Renal cortical epithelial cell (primary cell): ENCODE data around the gene SRC. TPM values are rescaled to one million over a fixed set of nuclear protein-coding genes. Genes with fewer than 3 reads are reported as not detected.
A peak's percentile ranks its signal among the peaks of the same experiment; 100 is the strongest.

Experiments used
- DNase-seq: peaks from one replicate; pipeline ENCODE4 v3.0.0-alpha.2; 2011; ENCODE audit warnings: low read depth
- total RNA-seq: library from RNA; depleted of rRNA; stranded (reverse); fragments of >200 nt; gene quantifications from 2 replicates; pipeline ENCODE4 v1.2.3, GENCODE V29; 2014

The SRC gene
- total RNA-seq, 1 donor from 2014 or later: 58.6 TPM

GRCh38 chr20:37382482-37383120, 36.7 kb downstream of the SRC start:
- no peak for DNase-seq

GRCh38 chr20:37383229-37383989, 37.5 kb downstream of the SRC start:
- peak; percentile 58 for DNase-seq

GRCh38 chr20:37384683-37385174, 38.8 kb downstream of the SRC start:
- DNase-seq: no peak

- no peak for DNase-seq
These were observed 39.2 kb downstream of the SRC start for GRCh38 chr20:37385176-37385575.

GRCh38 chr20:37385659-37386504, 39.9 kb downstream of the SRC start:
- no peak for DNase-seq

GRCh38 chr20:37386505-37387251, 40.7 kb downstream of the SRC start:
- DNase-seq: no peak

GRCh38 chr20:37387519-37388269, 41.8 kb downstream of the SRC start:
- DNase-seq: no peak

- DNase-seq: no peak
These were observed 42.9 kb downstream of the SRC start for GRCh38 chr20:37388831-37389230.

GRCh38 chr20:37389241-37389747, 43.4 kb downstream of the SRC start:
- DNase-seq: no peak

- no peak for DNase-seq
These were observed 43.9 kb downstream of the SRC start for GRCh38 chr20:37389844-37390275.

GRCh38 chr20:37390503-37390890, 44.6 kb downstream of the SRC start:
- DNase-seq: no peak

- DNase-seq: no peak
These were observed 45.1 kb downstream of the SRC start for GRCh38 chr20:37390891-37391525.

- DNase-seq: no peak
These were observed 46.7 kb downstream of the SRC start for GRCh38 chr20:37392441-37393195.

- DNase-seq: no peak
These were observed 47.4 kb downstream of the SRC start for GRCh38 chr20:37393196-37393862.

GRCh38 chr20:37393863-37394542, 48.1 kb downstream of the SRC start:
- DNase-seq: no peak

- DNase-seq: no peak
These were observed 48.8 kb downstream of the SRC start for GRCh38 chr20:37394543-37395409.

- DNase-seq: no peak
These were observed 49.5 kb downstream of the SRC start for GRCh38 chr20:37395410-37395797.
